NOMO-1 treated with dmso at 0.1 percent for 144 hours (cell line): Measurements from ENCODE around the gene CES3.
A peak's percentile ranks its signal among the peaks of the same experiment; 100 is the strongest.

ENCODE experiments used
- DNase-seq: peaks from one replicate; lab custom pipeline; 2025; ENCODE audit not compliant: unreplicated experiment; lab: John Stamatoyannopoulos, UW

The CES3 gene

DNA sequence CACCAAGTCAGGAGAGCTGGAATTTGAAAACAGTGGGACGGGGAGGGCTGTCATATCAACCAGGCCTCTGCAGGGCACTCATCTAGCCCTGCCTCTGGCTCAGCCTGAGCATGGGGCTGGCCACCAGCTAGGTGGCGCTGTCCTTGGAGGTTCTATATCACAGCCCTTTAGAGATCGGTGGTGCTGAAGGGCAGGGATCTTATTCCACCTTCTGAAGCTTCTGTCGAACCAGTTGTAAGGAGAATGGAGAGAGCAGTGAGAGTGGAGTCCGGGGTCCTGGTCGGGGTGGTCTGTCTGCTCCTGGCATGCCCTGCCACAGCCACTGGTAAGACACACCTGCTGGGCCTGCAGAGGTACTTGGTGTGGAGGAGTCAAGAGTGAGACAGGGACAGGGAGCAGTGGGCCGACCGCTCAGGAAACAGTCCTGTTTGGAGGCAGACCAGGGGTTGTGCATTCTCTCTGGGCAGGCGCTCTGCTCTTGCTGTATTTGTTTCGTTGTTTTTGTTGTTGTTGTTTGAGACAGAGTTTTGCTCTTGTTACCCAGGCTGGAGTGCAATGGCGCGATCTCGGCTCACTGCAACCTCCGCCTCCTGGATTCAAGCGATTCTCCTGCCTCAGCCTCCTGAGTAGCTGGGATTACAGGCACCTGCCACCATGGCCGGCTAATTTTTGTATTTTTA is at the start of gene CES3:
CES3 (plus strand) TSS at position 202 of the 680 bp plus-strand sequence; CDS start at position 244, 42 bp downstream.
- peak; percentile 48 for DNase-seq

- DNase-seq = no peak
Observed at GRCh38 chr16:66911801-66912200, 49.3 kb upstream of the CES3 start.

GRCh38 chr16:66913081-66913480 is 48.0 kb upstream of the CES3 start:
- no peak for DNase-seq

DNA sequence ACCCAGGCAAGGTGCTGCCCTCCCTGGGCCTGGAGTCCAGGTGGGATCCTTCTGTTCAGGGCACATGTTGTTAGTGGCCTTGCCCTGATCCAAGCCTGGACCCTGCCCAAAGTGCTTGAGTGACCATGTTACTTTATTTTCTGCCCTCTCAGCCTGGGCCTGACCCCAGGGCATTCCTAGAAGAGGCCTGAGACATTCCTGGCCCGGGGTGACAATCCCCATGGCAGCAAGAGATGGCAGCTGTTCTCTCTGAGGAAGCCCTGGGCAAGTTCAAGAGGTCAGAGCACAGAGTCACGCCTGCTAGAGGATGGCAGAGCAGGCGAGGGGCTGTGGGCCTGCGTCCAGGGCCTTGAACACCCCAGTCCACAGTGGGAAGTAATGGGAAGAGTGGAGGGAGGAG is 47.4 kb upstream of the CES3 start:
- no peak for DNase-seq

- no peak for DNase-seq
Observed at GRCh38 chr16:66914541-66914940, 46.5 kb upstream of the CES3 start.

- DNase-seq = no peak
Observed at GRCh38 chr16:66915041-66915440, 46.0 kb upstream of the CES3 start.

- DNase-seq = no peak
Observed at GRCh38 chr16:66916518-66916917, 44.5 kb upstream of the CES3 start.

GRCh38 chr16:66917741-66918140 is 43.3 kb upstream of the CES3 start:
- no peak for DNase-seq

GRCh38 chr16:66918355-66918754 is 42.7 kb upstream of the CES3 start:
- no peak for DNase-seq

- DNase-seq = no peak
Observed at GRCh38 chr16:66918803-66919568, 42.1 kb upstream of the CES3 start, which contains the start of gene CDH16. TSS of gene CDH16 (minus strand) at chr16:66918885. CDS start at chr16:66918065, 820 bp downstream.

GRCh38 chr16:66919569-66920298 is 41.3 kb upstream of the CES3 start:
- DNase-seq = no peak

DNA sequence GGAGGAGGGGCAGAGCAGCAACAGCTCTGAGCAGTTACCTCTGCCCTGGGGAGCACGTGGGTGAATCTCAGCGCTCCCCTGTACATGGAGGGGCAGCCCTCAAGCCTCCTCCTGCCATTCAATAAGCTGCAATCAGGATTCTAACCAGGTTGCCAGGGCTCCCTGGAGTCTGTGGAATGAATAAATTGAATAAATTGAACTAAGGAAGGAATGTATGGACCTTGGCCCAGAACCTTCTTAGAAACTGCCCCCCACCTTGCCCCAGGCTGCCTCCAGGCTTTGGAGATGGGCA is 40.8 kb upstream of the CES3 start:
- DNase-seq = no peak

- no peak for DNase-seq
Observed at GRCh38 chr16:66920924-66921680, 40.0 kb upstream of the CES3 start.

- no peak for DNase-seq
Observed at GRCh38 chr16:66921729-66922450, 39.2 kb upstream of the CES3 start.

GRCh38 chr16:66923247-66923731 is 37.8 kb upstream of the CES3 start:
- no peak for DNase-seq

GRCh38 chr16:66923866-66924265 is 37.2 kb upstream of the CES3 start:
- DNase-seq = no peak

DNA sequence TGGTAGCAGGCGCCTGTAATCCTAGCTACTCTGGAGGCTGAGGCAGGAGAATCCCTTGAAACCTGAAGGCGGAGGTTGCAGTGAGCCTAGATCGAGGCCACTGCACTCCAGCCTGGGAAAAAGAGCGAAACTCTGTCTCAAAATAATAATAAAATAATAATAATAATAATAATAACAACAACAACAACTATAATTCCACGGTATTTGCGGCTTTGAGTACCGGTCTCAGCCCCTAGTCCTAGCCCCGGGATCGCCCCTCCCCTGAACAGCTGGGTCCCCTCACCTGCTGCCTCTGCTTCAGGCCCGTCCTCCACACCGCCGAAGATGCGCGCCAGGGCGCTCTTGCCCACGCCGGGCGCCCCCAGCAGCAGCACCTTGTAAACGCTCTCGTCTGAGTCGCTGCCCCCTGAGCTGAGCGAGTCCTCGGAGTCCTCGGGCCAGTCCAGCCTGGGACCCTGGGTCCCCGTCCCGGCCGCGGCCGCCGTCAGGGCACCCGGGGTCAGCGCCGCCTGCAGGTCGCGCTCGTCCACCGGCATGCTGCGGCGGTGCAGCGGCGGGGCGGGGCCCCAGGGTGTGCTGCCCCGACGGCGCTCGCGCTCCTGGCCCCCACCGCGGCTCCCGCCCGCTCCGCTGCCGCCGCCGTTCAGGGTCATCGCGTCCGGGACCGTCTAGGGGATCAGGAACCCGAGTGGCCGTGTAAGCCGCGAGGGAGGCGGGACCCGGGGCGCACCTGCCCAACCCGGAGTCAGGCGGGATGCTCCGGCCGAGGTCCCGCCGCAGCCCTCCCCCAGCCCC is 36.3 kb upstream of the CES3 start:
- no peak for DNase-seq

DNA sequence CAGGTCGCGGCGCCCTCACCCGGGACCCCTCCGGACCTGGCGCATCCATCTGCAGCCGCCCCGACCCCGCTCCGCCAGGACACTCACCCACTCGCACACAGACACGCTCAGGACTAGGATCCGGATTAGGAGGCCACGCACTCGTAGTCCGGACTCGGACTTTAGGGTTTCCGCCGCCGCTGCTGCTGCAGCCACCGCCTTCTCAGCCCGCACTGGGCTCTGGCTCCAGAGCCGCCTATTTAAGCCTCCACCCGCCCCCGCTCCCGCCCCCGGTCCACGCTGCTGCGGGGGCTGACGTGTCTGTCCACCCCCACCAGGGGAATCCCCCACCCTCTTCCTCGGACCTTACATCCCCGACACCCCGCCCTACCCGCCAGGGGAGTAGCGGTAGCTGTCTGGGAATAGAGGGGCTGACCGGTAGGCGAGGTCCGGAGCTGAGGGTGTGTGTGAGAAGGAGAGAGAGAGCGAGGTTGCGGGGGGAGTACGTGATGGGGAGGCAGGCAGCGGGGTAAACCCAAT is 35.7 kb upstream of the CES3 start, which contains the start of gene RRAD:
RRAD (minus strand) TSS at position 214 of the 519 bp plus-strand sequence. CDS start 356 bp downstream, outside the sequence.
- no peak for DNase-seq
